BJ (cell line): ENCODE data around the gene SMURF1. TPM values are rescaled to one million over a fixed set of nuclear protein-coding genes. Genes with fewer than 3 reads are reported as not detected.

Source experiments
- CTCF ChIA-PET: fragments of 350-600 bp; formaldehyde crosslinking; extraction: SDS; loops from one replicate; lab custom pipeline; 2021; ENCODE audit warnings: antibody characterized with exemption, inconsistent platforms; lab: Yijun Ruan, JAX
- POLR2A ChIA-PET: fragments of 300-600 bp; sonication (Branson Sonifier 250); formaldehyde crosslinking; extraction: SDS; loops from one replicate; lab custom pipeline; 2021; ENCODE audit warnings: antibody characterized with exemption; lab: Charles Lee
- DNase-seq: peaks from one replicate; pipeline ENCODE4 v3.0.0-alpha.2; 2011; ENCODE audit warnings: low read depth
- H3K27me3 ChIP-seq: 2 replicates; pipeline ENCODE4 v1.6.0; 2011; ENCODE audit warnings: low read length; ENCODE audit not compliant: control insufficient read depth, insufficient read depth
- H3K36me3 ChIP-seq: 2 replicates; pipeline ENCODE4 v1.5.1; 2011; ENCODE audit warnings: low read length; ENCODE audit not compliant: control insufficient read depth, insufficient read depth
- H3K4me3 ChIP-seq: 2 replicates; pipeline ENCODE4 v1.5.1; 2011; ENCODE audit warnings: low read depth, mild to moderate bottlenecking, control low read depth, low read length
- CTCF ChIP-seq: IDR thresholded peaks from 2 replicates; pipeline ENCODE4 v1.5.1; 2011; ENCODE audit warnings: low read depth, mild to moderate bottlenecking, control low read depth, inconsistent platforms, low read length, moderate library complexity; ENCODE audit not compliant: insufficient read depth
- polyA plus RNA-seq: library from polyadenylated mRNA; depleted of rRNA; stranded (reverse); fragments of >200 nt; gene quantifications from 2 replicates; pipeline ENCODE4 v1.2.3, GENCODE V29; 2011

SMURF1 gene
- polyA plus RNA-seq, 1 experiment, result 15.4 TPM

- no peak for DNase-seq
- H3K4me3 ChIP-seq, result peak overlapping the region; percentile 52
- CTCF ChIA-PET, result interaction anchor here (0.6 to 1.5 kb wide), 3 partner anchors 21 to 171 kb away, joined by 3 to 8 read pairs (median 3); no protein-coding TSS in a partner anchor
- no peaks in the 10 kb centered on the region for H3K36me3 ChIP-seq
- TF ChIP-seq CTCF, result no peak
- POLR2A ChIA-PET, result interaction anchor here (0.6 to 0.7 kb wide), 3 partner anchors 13 to 140 kb away, joined by 5 to 16 read pairs (median 10); no protein-coding TSS in a partner anchor
- no peaks in the 10 kb centered on the region for H3K27me3 ChIP-seq
These were observed 1.8 kb downstream of the SMURF1 start for GRCh38 chr7:99141841-99142726.

GRCh38 chr7:99141334-99141733 is 2.6 kb downstream of the SMURF1 start:
- DNase-seq, result no peak

GRCh38 chr7:99140813-99141212 is 3.1 kb downstream of the SMURF1 start:
- DNase-seq, result no peak
- CTCF ChIA-PET, result interaction anchor here (0.7 to 1.5 kb wide), 2 partner anchors 100 to 1405 kb away, joined by 3 to 8 read pairs; no protein-coding TSS in a partner anchor

More at GRCh38 chr7:99141334-99141733, 2.6 kb downstream of the SMURF1 start:
- POLR2A ChIA-PET, result no interaction called here
- Histone ChIP-seq H3K36me3 (no peaks in the 10 kb centered on the region), H3K27me3 (no peaks in the 10 kb centered on the region), H3K4me3 (peak overlapping the region; percentile 52)
- CTCF ChIA-PET, result interaction anchor here (0.7 to 1.5 kb wide), 2 partner anchors 100 to 1404 kb away, joined by 3 to 8 read pairs; no protein-coding TSS in a partner anchor
- no peak for TF ChIP-seq CTCF

GRCh38 chr7:99139036-99139435 is 4.9 kb downstream of the SMURF1 start:
- TF ChIP-seq CTCF, result no peak
- ChIA-PET CTCF (interaction anchor here (0.8 to 1.1 kb wide), 2 partner anchors 18 to 98 kb away, joined by 3 to 4 read pairs; no protein-coding TSS in a partner anchor), POLR2A (no interaction called here)
- Histone ChIP-seq H3K36me3 (no peaks in the 10 kb centered on the region), H3K4me3 (no peak overlapping the region), H3K27me3 (no peaks in the 10 kb centered on the region)
- no peak for DNase-seq

More at GRCh38 chr7:99140813-99141212, 3.1 kb downstream of the SMURF1 start:
- Histone ChIP-seq H3K36me3 (no peaks in the 10 kb centered on the region), H3K27me3 (no peaks in the 10 kb centered on the region), H3K4me3 (no peak overlapping the region)
- POLR2A ChIA-PET, result no interaction called here
- TF ChIP-seq CTCF, result no peak
